ENCODE data around the gene PTPRD.
"Not testable (repeated sequence)": the region's sequence is repeated elsewhere in the genome, so short reads cannot be mapped to it uniquely, and the experiment has no call there.

The PTPRD gene

GRCh38 chr9:8946461-8946860 lies 1666.3 kb downstream of the PTPRD start:
- DNase-seq, result no peak

DNA sequence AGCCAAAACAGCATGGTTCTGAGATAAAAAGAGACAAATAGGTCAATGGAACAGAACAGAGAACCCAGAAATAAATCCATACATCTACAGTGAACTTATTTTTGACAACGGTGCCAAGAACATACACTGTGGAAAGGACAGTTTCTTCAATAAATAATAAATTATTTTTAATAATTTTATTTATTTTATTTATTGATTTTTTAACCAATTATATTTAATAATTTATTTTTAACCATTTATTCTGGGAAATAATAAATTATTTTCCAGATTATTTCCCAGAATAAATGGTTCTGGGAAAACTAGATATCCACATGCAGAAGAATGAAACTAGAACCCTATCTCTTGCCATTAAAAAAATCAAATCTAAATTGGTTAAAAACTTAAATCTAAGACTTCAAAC lies 1669.4 kb downstream of the PTPRD start:
- no peak for DNase-seq

DNA sequence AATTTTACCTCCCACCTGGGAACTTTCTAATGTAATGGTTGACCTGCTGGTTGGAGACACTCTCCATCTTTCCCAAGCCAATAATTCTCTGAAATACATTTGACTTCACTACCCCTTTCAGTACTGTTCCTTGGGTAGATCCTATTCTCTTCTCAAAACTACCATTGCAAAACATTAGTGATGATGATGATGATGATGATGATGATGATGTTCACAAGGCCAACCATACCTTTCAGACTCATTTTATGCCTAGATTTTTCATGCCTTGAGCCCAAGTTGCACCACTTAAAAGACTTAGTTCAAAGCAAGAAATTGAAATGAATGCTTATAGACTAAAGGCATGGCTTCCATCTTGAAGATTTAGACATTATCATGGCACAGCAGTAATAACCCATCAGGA lies 1672.2 kb downstream of the PTPRD start:
- DNase-seq, result no peak

- DNase-seq, result no peak
Measured at GRCh38 chr9:8926461-8926860, 1686.3 kb downstream of the PTPRD start.

GRCh38 chr9:8924562-8924961 lies 1688.2 kb downstream of the PTPRD start:
- no peak for DNase-seq

DNA sequence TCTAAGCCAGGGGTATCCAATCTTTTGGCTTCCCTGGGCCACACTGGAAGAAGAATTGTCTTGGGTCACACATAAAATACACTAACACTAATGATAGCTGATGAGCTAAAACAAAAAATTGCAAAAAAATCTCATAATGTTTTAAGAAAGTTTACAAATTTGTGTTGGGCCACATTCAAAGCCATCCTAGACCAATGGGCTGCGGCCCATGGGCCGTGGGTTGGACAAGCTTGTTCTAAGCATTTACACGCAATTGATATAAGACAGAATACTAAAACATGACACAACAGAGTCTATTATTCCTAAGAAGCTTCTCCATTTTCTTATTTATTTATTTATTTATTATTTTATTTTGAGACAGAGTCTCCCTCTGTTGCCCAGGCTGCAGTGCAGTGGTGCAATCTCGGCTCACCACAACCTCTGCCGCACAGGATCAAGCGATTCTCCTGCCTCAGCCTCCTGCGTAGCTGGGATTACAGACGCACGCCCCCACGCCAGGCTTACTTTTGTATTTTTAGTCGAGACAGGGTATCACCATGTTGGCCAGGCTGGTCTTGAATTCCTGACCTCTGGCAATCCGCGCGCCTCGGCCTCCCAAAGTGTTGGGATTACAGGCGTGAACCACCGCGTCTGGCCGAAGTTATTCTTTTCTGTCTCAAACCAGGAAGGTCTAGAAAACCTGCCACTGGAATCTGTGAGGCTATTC lies 1692.2 kb downstream of the PTPRD start:
- not testable (repeated sequence) for DNase-seq

- no peak for DNase-seq
Measured at GRCh38 chr9:8917956-8918739, 1694.7 kb downstream of the PTPRD start.

- no peak for DNase-seq
Measured at GRCh38 chr9:8916771-8917170, 1696.0 kb downstream of the PTPRD start.

DNA sequence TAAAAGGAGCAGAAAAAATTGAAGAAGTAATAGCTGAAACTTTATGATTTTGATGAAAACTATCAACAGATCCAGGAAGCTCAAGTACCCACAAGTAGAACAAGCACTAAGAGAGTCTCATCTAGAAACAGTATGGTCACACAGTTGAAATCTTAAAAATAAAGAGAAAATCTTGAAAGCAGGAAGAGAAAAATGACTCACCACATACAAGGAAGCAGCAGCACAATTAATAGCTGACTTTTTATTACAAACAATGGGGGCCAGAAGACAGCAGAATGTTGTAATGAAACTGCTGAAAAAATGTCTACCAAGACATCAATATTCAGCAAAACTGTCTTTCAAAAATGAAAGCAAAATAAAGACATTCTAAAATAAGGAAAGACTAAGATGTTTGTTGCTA lies 1704.9 kb downstream of the PTPRD start:
- no peak for DNase-seq

DNA sequence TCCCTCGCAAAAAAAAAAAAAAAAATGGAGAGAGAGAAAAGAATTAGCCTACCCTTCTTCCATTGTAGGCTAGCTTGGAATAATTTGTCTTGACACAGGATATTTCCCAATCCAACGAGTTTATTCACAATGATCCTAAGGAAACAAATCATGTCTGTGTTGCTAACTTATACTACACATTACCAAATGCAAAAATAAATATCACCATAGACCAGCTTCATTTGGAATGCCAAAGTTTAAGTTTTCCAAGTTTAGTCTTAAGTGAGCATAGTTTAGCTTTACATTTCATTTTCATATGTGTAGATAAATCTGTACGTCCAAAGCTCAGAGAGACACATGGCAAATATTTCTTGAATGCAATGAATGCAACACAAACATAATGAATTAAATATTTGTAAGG lies 1707.1 kb downstream of the PTPRD start:
- DNase-seq, result no peak

GRCh38 chr9:8904771-8905515 lies 1707.9 kb downstream of the PTPRD start:
- DNase-seq, result no peak

GRCh38 chr9:8903077-8903476 lies 1709.7 kb downstream of the PTPRD start:
- DNase-seq, result no peak

DNA sequence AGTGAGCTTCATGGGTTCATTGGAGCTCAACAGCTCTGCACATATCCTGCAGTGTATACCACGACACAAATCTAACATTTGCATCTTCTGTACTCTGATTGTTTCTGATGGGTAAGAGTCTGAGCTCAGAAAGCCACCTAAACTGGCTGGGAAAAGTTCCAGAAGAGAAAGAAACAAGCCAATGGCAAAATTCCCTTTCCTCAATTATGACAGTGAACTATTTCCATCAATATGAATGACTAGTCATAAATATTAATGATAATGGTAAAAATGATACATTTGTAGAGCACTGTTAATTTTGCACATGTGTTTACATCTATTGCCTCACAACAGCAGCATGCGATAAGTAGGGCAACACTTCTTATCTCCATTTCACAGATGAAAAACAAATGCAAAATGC lies 1711.7 kb downstream of the PTPRD start:
- DNase-seq, result no peak

DNA sequence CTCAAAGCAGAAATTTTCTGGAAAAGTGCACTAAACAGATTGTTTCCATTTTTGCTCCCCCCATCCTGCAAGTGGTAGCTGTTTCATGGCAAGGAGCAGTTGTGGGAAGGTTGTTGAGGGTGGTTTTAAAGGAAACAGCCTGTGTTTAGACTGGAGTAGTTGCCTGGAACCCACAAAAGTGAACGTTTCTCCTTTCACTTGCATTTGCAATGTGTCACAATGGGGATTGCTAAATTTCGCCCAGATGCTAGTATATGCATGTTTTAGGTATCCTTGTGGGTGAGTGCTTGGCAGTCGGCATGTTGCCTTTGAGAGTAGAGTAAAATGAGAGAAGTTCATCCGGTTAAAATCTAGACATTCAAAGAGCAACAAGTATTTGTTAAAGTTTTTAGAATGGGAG lies 1713.3 kb downstream of the PTPRD start:
- DNase-seq, result no peak

- no peak for DNase-seq
Measured at GRCh38 chr9:8895861-8896224, 1717.0 kb downstream of the PTPRD start.

DNA sequence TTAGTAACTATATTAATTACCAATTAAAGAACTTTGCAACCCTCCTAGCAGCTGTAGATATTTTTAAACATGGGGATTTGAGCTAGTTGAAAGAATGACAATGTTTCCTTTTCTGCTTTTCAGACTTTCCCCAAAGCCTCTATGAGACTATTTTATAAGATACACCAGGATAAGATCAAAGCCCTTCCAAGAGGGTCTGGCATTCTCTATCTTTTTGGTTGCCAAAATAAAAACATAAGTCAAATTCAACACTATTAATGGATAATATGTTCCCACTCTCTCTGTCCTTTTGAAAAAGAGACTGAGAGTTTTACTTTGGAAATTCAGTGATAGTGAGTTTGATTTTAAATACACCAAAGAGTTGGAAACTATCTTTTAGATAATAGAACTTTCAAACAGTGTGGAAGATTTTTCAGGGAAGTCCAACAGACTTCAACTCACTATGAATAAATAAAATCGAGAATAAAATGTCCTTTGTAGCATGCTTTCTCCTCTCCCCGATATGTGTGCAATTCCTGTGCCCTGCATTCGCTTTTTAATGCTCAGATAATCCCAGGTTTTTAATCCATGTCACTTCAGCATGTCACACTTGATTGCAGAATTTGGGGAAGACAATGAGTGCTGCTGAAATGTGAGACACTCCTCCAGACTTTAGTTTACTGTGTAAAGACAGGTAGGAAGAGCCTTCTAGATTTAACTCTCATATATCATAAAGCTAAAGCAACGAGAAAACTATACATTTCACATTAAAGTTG lies 1717.5 kb downstream of the PTPRD start:
- no peak for DNase-seq

- no peak for DNase-seq
Measured at GRCh38 chr9:8890695-8891094, 1722.1 kb downstream of the PTPRD start.

GRCh38 chr9:8889100-8889499 lies 1723.7 kb downstream of the PTPRD start:
- no peak for DNase-seq

DNA sequence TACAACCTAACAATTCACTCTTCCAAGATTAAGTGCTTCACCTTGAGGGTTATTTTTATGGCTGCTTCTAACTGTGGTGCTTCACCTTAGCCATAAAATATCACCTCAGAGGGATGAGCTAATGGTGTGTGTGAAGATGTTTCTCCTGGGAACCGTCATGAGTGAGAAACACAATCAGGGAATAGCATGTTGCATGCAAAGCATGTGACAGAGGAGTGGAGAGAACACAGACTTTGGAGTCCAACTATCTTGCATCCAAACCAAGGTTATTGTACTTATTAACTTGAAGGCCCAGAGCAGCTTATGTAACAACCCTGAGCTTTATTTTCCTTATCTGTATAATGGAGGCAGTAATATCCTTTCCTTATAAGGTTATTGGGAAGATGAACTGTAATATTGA lies 1724.2 kb downstream of the PTPRD start:
- no peak for DNase-seq

DNA sequence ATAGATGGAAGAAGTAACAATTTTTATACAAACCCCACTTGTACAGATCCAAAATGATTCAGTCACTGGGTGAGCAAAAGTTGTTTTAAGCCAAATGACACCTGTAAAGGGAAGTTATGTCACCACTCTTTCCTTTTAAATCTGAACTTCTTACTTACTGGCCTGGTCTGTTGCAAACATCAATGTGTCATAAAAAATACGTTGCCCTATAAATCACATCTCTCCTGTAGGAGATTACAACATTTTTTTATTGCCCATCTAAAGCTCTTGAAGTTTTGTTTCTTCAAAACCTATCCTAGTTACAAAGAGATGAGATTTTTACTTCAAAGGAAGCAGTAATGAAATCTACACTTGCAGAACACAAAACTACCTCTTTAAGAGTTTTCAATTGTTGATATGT lies 1725.4 kb downstream of the PTPRD start:
- no peak for DNase-seq

DNA sequence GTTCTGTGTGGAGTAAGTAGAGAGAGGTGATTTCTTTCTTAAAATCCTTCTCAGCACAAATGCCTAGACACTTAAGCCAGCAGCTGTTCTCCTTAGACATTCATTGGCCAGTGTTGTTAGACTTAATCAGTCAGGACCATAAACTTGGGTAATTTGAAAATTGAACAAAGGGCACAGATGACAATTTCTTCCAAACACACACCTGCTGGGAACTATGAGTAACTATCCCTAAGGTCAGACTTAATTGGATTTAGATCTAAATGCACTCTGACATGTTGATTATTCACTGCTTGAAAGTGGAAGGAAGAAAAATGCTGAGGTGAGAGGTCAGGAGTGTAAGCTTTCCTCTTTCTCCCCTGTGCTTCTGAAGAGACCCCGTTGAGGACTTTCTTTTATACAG lies 1729.5 kb downstream of the PTPRD start:
- DNase-seq, result no peak

DNA sequence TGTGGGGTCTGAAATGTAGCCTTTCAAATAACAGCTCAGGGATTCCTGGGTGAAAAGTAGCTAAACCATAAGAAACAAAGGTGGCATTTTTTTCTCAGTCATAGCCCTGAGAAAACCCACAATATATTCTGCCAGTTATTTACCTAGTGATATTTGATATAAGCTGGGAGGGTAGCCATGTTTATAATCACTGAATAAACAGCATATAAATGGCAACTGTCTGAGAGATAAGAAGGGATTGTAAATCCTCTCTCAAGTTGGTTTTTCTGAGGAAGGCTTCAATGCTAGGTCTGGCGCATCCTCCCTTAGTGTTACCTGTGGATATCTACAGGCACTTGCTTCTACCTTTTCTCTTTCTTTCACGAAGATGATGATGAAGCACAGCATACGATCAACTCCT lies 1732.7 kb downstream of the PTPRD start:
- no peak for DNase-seq

DNA sequence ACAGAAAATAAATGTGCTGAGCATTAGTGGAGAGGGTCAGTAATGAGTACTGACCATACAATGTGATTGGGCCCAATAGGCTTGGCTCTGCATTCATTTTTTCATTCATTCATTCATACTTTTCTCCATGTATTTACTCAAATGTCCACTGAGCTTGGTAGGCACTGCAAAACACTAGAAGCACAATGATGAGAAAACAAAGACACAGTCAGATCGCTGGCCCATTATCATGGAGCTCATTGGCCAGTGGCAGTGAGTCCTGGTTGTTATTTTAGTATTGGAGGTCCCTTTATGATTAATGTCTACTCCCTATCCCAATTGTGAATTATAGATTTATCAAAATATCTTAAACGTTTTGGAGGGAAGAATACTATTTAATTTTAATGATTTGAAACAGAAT lies 1733.5 kb downstream of the PTPRD start:
- no peak for DNase-seq

Measured in activated CD4-positive, alpha-beta T cell treated with anti-CD3 and anti-CD28 coated beads, Interleukin-2, amount 50 U/mL, for 4 hours (primary cell).